GM13976 (cell line): ENCODE data around the gene CRTC1.

Experiments used
- DNase-seq: peaks from one replicate; pipeline ENCODE4 v3.0.0; 2012; ENCODE audit warnings: low spot score
- CTCF ChIP-seq: IDR thresholded peaks from 2 replicates; pipeline ENCODE4 v1.5.1; 2012; ENCODE audit warnings: borderline replicate concordance, mild to moderate bottlenecking; ENCODE audit not compliant: insufficient read depth; ENCODE audit errors: extremely low read depth, missing control alignments, control extremely low read depth
- in situ Hi-C: fragments of 300-500 bp; cut with MboI; formaldehyde crosslinking; loops from one replicate; pipeline ENCODE4 v1.12.0; 2022; ENCODE audit warnings: low sequenced_read_pairs, mixed read lengths, inconsistent platforms; ENCODE audit not compliant: unreplicated experiment

The CRTC1 gene

DNA sequence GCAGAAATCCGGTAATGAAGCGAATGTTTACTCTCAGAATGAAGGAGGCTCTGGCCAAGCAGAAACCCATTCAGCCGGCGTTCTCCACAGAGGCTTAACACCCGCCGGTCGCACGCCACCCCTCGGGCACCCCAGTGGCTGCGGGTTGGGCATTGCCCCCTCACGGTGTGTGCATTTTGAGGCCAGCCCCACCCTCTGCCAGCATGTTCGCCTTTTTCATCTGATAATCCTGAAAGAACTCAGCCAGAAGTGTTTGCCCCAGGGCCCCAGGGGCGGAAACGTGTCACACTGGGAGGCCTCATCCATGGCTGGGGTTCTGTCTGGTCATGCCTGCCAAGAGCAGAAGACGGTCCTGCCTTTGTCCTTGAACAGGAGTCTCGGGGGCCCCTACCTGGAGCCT is 73.4 kb downstream of the CRTC1 start:
- in situ Hi-C loops: no loop called here

DNA sequence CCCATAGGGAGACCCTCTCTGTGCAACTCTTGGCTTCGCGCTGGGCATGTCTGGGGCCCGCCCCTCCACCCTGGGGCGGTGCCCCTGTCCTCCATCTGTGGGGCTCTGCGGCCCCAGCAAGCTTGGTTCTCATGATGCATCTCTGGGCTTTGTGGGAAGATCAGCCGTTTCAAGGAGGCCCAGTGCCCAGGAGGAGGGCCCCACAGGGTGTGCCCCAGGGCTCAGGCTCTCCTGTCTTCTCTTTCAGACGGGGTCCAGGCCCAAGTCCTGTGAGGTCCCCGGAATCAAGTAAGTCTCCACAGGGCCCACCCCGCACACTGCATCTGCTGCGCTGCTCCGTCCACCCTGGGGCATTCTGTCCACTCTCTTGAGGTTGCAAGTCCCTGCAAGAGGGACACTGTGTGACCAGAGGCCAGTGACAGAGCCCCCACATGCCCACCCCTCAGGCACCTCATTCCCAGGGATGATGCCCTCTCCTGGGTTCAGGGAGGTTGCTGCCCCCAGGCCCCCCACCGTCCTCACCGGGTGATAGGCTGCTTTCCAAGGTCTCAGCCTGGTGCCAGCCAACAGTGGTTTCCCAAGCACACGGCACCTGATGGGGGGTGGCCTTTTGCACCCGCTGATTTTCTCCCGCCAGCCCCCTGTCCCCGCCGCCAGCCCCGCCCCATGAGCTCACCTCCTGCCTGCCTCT is 76.0 kb downstream of the CRTC1 start:
- TF ChIP-seq CTCF: no peak

More for the DNA sequence above, 73.4 kb downstream of the CRTC1 start:
- no peak for TF ChIP-seq CTCF
- DNase-seq: no peak

GRCh38 chr19:18759995-18760426 is 76.5 kb downstream of the CRTC1 start:
- no peak for TF ChIP-seq CTCF
- in situ Hi-C loops: no loop called here
- no peak for DNase-seq

More for the DNA sequence above, 76.0 kb downstream of the CRTC1 start:
- in situ Hi-C loops: no loop called here
- no peak for DNase-seq

GRCh38 chr19:18760440-18761383 is 77.2 kb downstream of the CRTC1 start:
- DNase-seq: no peak
- no peak for TF ChIP-seq CTCF
- in situ Hi-C loops: no loop called here

- DNase-seq: no peak
- in situ Hi-C loops: no loop called here
- TF ChIP-seq CTCF: no peak
Measured at GRCh38 chr19:18761531-18762110, 78.1 kb downstream of the CRTC1 start.

GRCh38 chr19:18762125-18763023 is 78.9 kb downstream of the CRTC1 start:
- no peak for TF ChIP-seq CTCF
- in situ Hi-C loops: no loop called here
- no peak for DNase-seq
